Hepatic stellate cell (primary cell): Measurements from ENCODE around the gene PRC1.

ENCODE experiments used
- DNase-seq: peaks from one replicate; pipeline ENCODE4 v3.0.0; 2011; ENCODE audit warnings: low spot score

Gene PRC1

DNA sequence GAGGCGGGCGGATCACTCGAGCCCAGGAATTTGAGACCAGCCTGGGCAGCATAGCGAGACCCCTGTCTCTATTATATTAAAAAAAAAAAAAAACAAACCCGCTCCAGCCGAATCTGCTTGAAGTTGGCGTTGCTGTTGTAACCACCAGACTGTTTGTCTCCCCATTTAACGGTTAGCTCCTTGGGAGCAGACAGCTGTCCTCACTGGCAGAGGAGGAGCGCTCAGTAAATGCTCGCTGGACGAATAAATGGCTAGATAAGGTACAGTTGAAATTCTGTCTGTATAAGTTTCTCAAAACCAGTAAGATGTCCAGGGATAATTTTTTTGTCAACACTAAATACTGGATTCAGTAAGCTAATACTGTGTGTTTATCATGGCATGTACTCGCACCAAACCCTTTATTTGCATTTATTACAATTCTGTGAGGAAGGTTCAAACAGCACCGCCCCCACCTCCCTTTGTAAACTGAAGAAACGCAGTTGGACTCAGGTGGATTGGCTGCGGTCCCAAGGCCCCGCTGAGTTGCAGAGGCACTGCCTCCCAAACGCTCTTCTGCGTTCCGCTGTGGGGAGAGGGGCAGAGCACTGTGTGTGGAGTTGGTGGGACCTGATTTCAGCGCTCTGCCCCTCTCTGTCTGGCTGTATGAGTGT is 38.6 kb downstream of the PRC1 start:
- no peak for DNase-seq

DNA sequence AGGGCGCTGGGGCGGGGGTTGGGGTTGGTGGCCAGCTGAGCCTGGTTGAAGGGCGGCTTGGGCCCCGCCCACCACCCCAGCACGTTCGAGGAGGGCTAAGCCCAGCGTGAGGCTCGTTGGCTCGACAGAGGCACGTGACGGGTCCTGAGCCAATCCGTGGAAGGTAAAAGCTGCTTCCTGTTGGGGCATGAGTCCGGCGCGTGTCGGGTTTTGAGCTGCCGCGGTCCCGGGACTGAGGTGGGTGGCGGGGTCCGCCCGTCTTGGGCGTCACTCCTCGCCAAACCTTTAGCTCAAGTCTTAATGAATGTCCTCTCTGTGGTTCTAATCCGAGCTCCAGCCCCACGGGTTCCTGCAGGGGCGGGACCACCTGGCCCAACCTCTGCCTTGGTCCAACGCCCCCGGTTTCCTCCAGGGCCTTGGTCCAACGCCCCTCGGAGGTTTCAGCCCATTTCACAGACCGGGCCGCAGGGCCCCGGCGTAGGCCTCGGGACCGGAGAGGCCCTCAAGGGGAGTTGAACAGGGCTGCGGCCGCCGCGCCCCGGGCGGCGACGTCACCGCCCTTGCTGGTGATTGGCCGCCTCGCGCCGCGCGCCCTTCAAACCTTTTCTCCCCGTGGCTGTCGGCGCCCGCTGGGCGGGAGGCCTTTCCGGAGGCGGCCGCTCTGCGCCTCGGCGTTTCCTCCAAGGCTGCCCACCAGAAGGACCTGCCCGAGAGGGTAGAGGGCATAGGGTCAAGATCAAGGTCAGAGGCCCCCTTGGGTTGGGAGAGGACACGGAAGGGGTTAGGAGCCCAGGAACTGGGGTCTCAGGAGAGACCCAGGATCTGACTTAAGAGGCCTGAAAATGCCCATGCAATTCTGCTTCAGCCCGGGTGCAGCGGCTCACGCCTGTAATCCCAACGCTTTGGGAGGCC is 39.4 kb downstream of the PRC1 start, which contains the start of gene RCCD1:
Gene RCCD1, plus strand, starts transcription at position 173 of the 912 bp plus-strand sequence. CDS start 1,851 bp downstream, outside the sequence.
- peak; percentile 100 for DNase-seq

DNA sequence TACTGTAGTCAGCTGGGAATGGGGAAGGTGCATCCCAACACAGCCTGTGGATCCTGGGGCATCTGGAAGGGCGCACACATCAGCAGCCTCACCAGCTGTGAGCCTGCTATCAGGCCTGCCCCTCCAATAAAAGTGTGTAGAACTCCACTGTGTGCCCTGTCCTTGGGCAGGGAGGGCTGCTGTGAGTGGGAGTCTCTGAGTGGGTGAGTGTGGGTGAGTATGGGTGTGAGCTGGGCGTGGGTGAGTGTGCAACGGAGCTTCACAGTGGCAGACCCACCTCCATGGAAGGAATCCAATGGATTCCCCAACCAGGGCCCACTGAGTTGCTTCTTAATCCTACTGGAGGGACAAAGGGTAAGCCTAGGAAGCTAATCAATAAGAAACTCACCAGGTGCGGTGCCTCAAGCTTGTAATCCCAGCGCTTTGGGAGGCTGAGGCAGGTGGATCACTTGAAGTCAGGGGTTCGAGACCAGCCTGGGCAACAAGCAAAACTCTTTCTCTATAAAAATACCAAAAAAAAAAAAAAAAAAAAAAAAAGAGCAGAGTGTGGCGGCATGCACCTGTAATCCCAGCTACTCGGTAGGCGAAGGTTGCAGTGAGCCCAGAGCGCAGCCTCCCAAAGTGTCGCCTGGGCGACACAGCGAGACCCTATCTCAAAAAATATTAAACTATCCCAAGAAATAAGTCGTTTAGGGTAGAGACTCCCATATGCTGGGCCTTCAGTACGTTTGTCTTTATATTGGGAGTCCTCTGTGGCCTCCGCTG is 40.2 kb downstream of the PRC1 start:
- no peak for DNase-seq

DNA sequence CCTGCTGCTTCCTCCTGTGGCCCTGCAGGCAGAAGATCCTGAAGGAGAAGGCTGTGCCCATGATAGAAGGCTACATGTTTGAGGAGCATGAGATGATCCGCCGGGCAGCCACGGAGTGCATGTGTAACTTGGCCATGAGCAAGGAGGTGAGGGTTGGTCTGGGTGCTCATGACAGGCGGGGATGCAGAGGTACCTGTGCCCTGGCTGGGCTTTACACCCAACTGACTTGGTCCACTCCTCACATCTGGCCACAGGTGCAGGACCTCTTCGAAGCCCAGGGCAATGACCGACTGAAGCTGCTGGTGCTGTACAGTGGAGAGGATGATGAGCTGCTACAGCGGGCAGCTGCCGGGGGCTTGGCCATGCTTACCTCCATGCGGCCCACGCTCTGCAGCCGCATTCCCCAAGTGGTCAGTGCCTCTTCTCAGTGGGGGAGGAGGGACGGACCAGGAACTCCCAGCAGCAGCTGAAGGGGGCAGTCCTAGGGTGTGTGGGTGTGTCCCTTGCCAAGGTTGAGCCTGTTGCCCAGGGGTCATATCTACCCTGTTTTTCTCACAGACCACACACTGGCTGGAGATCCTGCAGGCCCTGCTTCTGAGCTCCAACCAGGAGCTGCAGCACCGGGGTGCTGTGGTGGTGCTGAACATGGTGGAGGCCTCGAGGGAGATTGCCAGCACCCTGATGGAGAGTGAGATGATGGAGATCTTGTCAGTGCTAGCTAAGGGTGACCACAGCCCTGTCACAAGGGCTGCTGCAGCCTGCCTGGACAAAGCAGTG is 41.2 kb downstream of the PRC1 start:
- no peak for DNase-seq

DNA sequence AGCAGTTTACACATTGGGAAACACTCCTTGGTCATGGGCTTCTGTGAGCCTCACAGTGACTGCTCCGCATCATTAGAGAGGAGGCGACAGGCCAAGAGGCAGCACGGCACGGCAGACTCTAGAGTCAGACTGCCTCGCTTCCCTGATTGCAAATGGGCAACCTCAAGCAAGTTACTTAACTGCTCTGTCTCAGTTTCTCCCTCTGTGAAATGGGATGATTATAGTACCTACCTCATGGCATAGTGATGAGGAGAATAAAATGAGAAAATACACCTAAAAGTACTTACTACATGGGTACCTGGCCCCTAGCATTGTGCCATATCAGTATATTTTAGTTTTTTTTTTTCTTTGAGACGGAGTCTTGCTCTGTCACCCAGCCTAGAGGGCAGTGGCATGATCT is 43.7 kb downstream of the PRC1 start:
- DNase-seq: no peak

DNA sequence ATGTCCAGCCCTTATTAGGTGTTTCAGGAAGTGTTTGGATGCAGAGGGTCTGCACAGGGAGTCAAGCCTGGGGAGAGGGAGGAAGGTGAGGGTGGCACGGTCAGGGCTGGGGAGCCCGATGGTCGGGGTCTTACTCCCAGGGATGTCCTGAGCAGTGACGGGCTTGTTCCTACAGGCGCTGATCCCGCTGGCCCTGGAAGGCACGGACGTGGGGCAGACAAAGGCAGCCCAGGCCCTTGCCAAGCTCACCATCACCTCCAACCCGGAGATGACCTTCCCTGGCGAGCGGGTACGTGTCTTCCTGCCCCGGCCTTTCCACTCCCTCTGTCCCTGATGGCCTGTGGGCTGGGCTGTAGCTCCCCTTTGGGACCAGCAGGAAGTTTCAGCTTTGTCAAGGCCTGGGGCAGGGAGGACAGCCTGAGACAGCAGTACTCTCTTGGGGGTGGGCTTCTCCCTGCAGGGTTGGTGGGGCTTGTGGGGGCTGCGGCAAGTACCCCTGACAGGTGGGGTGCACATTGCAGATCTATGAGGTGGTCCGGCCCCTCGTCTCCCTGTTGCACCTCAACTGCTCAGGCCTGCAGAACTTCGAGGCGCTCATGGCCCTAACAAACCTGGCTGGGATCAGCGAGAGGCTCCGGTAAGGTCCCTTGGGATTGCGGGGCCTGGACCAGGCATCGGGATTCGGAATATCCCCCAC is 44.2 kb downstream of the PRC1 start:
- no peak for DNase-seq

DNA sequence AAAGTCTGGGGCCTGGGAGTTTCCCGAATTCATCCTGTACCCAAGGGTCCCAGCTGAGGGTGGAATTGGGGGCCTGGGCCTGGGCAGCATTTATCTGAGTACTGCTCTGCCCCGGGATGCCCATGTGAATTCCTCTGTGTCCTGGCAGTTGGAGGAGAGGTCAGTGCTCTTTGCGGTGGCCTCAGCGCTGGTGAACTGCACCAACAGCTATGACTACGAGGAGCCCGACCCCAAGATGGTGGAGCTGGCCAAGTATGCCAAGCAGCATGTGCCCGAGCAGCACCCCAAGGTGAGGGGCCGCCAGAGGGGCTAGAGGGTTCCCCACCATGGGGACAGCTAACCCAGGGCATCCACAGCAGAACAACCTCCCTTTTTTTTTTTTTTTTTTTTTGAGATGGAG is 45.8 kb downstream of the PRC1 start:
- DNase-seq: no peak

DNA sequence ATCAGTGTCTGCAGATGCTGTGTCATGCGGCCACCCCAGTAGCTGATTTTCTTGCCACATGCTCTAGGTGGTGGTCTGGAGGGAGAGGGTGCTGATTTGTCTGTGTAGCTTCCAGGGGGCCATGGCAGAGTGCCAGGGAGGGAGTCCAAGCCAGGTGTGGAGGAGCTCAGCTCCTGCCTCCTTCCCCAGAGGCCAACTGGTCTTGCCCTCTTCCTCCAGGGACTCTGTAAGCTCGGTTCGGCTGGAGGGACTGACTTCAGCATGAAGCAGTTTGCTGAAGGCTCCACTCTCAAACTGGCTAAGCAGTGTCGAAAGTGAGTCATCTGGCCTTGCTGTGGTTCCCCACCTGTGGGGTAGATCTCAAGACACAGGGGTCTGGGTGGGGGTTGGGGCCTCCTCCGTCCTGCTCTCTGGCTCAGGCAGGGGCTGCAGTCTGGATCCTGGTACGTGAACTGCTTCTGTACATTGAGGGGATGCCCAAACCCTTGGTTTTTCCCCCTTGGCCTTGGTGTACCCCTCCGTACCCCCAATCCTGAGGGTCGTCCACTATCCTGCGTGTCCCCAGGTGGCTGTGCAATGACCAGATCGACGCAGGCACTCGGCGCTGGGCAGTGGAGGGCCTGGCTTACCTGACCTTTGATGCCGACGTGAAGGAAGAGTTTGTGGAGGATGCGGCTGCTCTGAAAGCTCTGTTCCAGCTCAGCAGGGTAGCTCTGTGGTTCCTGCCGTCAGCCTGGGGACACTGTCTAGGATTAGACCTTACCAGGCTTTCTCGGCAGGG is 46.6 kb downstream of the PRC1 start:
- no peak for DNase-seq

DNA sequence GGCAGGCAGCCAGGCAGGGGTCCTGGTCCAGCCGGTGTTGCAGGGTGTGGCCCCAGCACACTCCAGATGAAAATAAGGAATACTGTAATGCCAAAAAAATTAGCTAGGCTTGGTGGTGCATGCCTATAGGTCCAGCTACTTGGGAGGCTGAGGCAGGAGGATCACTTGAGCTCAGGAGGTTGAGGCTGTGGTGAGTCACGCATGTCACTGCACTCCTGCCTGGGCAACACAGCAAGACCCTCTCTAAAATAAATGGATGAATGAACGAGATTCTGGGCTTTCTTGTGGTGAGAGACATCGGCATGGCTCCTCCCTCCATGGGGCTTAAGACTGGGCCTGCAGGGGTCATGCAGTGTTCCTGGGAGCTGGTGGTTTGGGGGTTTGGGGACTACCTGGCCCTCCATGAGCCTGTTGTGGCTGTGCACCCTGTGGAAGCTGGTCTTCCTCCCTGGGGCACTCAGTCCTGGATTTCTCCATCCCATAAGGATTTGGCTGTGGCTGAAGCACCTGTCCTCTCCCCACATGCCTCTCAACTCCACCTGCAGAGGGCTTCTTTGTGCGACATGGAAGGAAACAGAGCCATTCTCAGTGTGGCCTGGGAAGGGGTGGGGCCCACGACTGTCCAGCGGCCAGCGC is 47.3 kb downstream of the PRC1 start:
- no peak for DNase-seq

DNA sequence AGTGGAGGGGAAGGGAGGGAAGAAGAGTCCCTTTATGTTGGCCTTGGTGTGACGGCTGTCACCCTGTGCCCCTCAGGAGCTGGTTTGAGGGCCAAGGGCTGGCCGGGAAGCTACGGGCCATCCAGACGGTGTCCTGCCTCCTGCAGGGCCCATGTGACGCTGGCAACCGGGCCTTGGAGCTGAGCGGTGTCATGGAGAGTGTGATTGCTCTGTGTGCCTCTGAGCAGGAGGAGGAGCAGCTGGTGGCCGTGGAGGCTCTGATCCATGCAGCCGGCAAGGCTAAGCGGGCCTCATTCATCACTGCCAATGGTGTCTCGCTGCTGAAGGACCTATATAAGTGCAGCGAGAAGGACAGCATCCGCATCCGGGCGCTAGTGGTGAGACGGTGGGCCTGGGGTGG is 47.8 kb downstream of the PRC1 start:
- DNase-seq: no peak

DNA sequence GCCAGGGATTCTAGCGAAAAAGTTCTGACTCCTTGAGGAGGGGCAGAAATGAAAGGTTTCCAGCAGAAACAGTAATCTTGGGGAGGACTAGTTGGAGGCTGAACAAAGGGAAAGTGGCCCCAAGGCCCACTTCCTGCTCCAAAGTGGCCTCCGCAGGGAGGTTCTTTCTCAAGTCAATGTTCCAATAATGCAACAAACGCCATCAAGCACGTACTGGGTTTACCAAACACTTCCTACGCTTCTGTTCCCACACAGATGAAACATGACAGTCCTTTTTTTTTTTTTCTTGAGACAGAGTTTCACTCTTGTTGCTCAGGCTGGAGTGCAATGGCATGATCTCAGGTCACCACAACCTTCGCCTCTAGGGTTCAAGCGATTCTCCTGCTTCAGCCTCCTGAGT is 49.2 kb downstream of the PRC1 start:
- no peak for DNase-seq

DNA sequence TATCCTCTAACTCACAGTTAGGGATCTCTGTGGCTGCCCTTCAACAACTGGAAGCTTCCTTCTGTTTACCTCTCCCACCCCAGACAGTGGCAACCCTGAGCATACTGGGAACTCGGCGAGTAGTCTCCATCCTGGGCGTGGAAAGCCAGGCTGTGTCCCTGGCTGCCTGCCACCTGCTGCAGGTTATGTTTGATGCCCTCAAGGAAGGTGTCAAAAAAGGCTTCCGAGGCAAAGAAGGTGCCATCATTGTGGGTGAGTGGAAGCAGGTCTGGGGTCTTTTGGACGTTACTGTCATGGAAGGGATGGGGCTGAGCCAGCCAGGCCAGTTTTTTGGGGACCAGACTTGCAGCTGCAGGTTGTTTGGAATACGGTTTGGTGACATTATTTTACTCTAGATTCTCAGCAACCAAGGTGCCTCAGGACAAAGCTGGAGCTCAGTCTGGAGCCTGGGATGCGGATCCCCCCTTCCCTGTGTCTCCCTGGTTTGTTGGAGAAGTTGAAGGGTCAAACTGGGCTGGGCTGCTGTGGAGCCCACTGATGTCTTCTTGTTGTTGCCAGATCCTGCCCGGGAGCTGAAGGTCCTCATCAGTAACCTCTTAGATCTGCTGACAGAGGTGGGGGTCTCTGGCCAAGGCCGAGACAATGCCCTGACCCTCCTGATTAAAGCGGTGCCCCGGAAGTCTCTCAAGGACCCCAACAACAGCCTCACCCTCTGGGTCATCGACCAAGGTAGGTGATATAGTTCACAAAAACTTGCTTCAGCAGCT is 51.8 kb downstream of the PRC1 start:
- no peak for DNase-seq

DNA sequence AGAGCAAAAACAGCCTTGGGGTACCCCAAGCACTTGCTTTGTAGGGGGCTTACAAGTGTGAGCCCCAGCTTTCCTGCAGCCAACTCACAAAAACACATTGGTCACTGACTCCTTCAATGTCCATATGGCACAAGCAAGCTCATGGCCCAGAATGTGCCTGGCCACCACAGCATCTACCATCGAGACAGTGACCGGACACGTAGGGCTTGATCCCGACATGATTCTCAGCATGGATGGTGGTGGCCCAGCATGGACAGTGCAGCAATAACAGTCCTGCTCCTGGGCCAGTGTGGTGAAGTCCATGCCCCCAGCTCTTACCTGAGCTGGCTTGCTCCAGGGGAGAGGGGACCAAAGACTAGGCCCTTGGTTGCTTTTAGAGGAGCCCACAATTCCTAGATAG is 53.3 kb downstream of the PRC1 start:
- DNase-seq: no peak

DNA sequence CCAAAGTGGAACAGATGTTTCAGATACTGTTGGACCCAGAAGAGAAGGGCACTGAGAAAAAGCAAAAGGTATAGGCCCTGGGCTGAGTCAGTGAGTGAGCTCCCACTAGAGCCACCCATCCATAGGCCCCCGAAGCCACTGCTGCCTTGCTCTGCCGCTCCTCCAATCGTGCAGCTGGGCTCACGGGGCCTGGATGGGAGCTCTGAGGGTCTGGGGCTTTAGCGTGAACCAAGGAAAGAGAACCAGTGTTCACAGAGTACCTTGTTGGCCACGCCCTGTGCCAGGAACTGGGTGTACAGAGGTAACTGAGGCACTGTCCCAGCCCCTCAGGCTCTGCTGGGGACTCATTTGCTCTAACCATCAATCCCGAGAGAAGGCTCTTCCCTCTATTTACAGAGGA is 54.6 kb downstream of the PRC1 start:
- no peak for DNase-seq

DNA sequence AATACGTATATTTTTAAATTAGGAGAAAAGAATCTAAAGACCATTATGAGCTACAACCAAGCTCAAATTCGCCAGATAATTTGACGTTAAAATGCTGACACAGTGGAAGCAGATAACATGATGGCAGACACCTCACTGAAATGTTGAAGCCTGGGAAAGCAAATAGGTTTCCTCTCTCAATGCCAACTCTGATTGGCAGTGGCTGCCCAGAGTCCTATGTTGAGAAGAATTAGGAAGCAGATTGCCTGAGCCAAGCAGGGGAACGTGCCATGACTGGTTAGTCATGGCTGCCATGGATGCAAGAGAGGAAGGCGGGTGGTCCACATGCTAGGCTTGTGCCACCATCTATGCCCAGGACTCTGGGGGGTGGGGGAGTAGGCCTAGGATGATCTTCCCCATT is 56.1 kb downstream of the PRC1 start:
- no peak for DNase-seq

DNA sequence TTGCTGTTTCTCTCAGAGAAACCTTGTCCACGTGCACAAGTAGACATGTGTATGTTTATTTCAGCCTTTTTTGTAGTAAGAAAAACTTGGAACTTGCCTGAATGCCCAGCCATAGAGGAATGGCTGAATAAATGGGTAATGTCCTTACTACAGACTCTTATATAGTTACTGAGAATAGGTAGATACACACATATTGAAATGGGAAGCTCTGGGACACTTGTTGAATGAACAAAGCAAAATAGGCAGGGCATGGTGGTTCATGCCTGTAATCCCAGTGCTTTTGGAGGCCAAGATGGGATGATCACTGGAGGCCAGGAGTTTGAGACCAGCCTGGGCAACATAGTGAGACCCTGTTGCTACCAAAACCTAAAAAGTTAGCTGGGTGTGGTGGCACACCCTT is 57.5 kb downstream of the PRC1 start:
- DNase-seq: no peak

DNA sequence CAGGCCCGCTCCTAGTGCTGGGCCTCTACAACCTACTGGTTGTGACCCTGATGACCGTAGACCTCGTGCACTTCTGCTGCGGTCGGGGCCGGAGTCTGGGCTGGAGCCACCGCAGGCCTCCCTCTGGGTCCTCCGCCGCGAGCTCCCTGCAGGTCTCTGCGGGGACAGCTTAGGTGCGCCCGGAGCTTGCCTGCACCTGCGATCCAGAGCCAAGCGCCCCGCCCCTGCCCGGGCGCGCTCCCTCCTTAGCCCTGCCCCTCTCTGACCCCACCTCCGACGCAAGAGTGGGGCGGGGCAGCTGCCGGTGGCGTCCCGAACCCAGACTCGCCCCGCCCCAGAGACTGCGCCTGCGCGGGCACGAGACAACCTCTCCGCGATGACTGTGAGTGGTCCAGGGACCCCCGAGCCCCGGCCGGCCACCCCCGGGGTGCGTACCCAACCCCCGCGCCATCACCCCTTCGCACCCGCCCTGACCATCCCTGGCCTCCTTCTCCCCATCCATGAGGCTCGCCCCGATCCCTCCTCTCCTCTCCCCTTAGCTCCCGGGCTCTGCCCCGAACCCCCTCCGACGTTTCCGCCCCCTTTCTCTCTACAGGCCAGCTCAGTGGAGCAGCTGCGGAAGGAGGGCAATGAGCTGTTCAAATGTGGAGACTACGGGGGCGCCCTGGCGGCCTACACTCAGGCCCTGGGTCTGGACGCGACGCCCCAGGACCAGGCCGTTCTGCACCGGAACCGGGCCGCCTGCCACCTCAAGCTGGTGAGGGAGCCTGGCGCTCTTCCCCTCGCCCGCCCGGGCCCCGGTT is 59.2 kb downstream of the PRC1 start, which contains the start of gene UNC45A:
Gene UNC45A, plus strand, starts transcription at position 337 of the 803 bp plus-strand sequence. Its CDS starts 40 bp downstream, at position 377.
- peak; percentile 96 for DNase-seq

DNA sequence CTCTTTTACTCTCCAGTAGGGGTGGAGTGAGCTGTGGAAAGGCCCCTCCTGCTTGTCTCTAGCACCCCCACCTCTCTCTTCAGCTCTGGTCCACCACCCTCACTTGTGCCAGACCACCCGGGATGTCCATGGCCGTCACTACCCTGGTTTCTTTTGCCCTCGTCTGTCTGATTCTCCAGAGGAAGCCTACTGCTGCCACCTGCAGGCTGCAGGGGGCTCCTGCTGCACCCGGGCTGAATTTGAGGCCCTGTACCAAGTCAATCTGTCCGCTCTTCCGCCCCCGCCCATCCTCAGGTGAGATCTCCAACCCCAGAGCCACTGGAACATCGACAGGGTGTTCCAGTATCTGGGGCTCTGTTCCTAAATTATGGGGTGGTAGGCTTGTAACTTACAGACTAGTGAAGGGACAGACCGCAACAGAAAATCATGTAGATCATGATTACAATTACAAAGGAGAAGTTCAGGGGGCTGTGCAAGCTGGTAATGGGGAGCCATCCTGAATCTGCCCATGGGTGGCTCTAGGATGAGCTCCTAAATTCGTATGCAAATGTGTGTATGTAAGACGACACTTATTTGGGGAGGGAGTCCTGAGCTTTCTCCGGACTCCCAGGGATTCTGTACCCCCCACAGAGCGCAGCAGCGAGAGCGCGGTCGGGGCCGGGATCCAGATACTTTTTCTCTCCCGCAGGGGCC is 59.9 kb downstream of the PRC1 start:
- DNase-seq: peak; percentile 93
